GM21390 (cell line): ENCODE data around the gene FGFBP1.

Source experiments
- ATAC-seq: cut with Tn5 transposase; IDR thresholded peaks from one replicate; pipeline ENCODE4 v1.9.1; 2021; ENCODE audit not compliant: unreplicated experiment

FGFBP1 gene

GRCh38 chr4:15938640-15939039, at the start of gene FGFBP1:
Gene FGFBP1, minus strand, starts transcription at chr4:15938740. Its CDS starts 2,108 bp downstream, at chr4:15936632.
- ATAC-seq = no peak

GRCh38 chr4:15988222-15988621, 49.7 kb upstream of the FGFBP1 start:
- no peak for ATAC-seq

GRCh38 chr4:15986907-15987306, 48.4 kb upstream of the FGFBP1 start:
- ATAC-seq = no peak

- no peak for ATAC-seq
Measured at GRCh38 chr4:15983610-15984009, 45.1 kb upstream of the FGFBP1 start.

- no peak for ATAC-seq
Measured at GRCh38 chr4:15982842-15983524, 44.4 kb upstream of the FGFBP1 start.

GRCh38 chr4:15976456-15977447, 38.2 kb upstream of the FGFBP1 start:
- ATAC-seq = no peak

- no peak for ATAC-seq
Measured at GRCh38 chr4:15971068-15971801, 32.7 kb upstream of the FGFBP1 start.

GRCh38 chr4:15968551-15969300, 30.2 kb upstream of the FGFBP1 start:
- ATAC-seq = no peak

GRCh38 chr4:15965325-15965724, 26.8 kb upstream of the FGFBP1 start:
- no peak for ATAC-seq

GRCh38 chr4:15964159-15964558, 25.6 kb upstream of the FGFBP1 start:
- ATAC-seq = no peak

GRCh38 chr4:15963576-15963975, 25.0 kb upstream of the FGFBP1 start:
- peak; percentile 55 for ATAC-seq

GRCh38 chr4:15963001-15963451, 24.5 kb upstream of the FGFBP1 start, which contains the start of gene FGFBP2:
Gene FGFBP2, minus strand, starts transcription at chr4:15963175. Its CDS starts 46 bp downstream, at chr4:15963129.
- peak; percentile 55 for ATAC-seq

- ATAC-seq = no peak
Measured at GRCh38 chr4:15961781-15962510, 23.4 kb upstream of the FGFBP1 start.

GRCh38 chr4:15958562-15958961, 20.0 kb upstream of the FGFBP1 start:
- ATAC-seq = no peak

GRCh38 chr4:15956179-15956850, 17.8 kb upstream of the FGFBP1 start:
- ATAC-seq = peak; percentile 92

GRCh38 chr4:15955670-15956069, 17.1 kb upstream of the FGFBP1 start:
- no peak for ATAC-seq

GRCh38 chr4:15953625-15954024, 15.1 kb upstream of the FGFBP1 start:
- ATAC-seq = no peak

- ATAC-seq = no peak
Measured at GRCh38 chr4:15951781-15952180, 13.2 kb upstream of the FGFBP1 start.

GRCh38 chr4:15948826-15949225, 10.3 kb upstream of the FGFBP1 start:
- ATAC-seq = no peak
